Amygdala (tissue), 56 donors: ENCODE data around the gene GAB3.
"Not testable (repeated sequence)": the region's sequence is repeated elsewhere in the genome, so short reads cannot be mapped to it uniquely, and the experiment has no call there.

ENCODE experiments used
- DNase-seq, 56 donors: peaks; one replicate each; lab custom pipeline; 2025; lab: John Stamatoyannopoulos, UW

The GAB3 gene

DNA sequence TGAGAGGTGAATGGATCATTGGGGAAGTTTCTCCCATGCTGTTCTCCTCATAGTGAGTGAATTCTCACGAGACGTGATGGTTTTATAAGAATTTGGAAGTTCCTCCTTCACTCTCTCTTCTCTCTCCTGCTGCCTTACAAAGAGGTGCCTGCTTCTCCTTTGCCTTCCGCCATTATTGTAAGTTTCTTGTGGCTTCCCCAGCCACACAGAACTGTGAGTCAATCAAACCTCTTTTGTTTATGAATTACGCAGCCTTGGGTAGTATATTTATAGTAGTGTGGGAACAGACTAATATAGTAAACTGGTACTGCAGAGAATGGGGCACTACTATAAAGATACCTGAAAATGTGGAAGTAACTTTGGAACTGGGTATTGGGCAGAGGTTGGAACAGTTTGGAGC is 89.7 kb downstream of the GAB3 start:
- no peak for DNase-seq

DNA sequence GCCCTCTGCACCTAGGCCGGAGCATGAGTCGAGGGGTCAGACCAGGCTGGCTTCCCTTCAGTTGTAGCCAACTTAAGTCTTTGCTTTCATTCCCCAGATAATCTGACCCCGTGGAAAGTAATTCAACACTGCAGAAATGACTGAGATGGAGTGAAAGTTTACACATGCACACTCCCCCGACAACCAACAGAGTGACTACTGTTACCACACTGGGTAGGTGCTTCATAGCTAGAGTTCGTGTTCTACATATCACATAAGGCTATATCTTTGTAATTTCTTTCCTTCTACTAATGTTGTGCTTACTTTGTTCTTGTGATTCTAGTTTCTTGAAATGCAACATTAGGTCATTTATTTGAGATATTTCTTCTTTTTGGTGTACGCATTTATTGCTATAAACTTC is 90.3 kb downstream of the GAB3 start:
- DNase-seq, result no peak

DNA sequence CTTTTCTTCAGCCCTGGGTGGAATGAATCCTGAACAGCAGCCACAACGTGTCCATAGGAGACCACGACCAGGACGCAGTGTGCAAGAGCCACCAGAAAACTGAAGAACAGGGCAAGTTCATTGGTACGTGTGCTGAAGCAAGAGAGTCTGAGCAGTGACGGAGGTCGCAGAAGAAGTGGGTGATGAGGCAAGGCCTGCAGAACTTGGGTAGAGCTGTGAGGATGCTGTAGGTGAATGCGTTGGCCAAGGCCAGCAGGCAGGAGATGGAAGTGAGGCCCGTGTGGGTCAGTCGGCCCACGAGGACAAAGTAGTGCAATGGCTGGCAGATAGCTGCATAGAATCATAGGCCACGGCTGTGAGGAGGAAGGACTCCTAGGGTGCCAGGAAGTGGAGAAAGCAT is 91.9 kb downstream of the GAB3 start:
- DNase-seq, result no peak

DNA sequence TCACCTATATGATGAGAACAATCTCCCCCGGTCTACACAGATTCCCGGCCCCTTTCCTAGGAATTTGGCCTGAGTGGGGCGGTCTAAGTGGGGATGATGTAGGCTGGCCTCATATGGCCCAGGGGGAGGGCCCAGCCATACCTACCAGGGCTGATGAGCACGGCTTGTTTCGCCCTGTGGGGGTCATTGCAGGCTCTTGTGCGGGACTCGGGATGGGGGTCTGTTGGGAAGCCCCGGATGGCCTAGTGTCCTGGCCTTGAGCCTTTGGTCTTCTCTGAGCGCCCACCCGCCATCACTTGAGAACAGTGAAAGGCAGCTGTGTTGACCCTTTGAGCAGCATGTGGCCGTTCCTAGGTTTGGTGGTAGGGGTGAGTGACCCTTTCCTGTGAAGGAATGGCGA is 92.7 kb downstream of the GAB3 start:
- no peak for DNase-seq

DNA sequence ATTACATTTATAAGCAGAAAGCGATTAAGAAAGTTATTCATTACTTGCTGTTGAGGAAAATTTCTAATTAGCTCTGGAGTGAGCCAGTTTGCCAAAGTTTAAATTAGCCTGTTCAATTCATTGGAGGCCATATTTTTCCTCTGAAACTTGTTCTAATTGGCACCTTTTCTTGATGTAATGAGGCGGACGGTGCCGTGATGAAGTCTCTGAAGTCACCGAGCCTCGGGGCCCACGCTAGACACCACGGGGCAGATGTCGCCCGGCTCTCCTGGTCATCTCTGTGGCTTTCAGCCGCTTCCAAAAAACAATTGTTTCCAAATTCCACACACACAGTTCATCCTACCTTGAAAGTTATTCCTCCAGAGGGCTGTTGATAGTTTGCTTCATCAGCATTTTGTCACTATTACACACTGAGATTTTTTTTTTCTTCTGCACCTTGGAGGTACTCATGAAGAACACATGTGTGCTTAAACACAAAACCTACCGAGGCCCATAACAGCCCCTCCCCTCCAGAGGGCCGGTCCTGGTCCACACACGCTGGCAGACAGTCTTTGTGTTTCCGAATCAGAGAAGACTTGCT is 93.6 kb downstream of the GAB3 start:
- DNase-seq, result no peak

DNA sequence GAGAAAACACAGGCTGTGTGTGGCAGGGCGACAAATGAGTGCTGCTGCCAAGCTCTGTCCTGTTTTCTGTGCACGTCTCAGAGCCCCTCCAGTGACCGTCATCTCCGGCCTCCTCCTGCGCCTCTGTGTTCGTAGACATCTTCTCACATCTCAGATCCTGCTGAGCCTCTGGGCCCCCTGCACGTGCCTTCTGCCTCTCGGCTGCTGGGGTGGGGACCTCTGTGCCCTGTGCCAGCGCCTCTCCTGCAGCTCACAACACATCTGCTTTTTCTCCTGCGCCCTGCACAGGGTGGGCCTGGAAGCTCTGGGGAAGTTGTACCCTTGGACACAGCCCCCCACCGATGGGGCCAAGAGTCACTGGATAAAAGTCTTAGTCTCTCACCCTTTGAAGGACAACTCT is 95.1 kb downstream of the GAB3 start:
- no peak for DNase-seq

DNA sequence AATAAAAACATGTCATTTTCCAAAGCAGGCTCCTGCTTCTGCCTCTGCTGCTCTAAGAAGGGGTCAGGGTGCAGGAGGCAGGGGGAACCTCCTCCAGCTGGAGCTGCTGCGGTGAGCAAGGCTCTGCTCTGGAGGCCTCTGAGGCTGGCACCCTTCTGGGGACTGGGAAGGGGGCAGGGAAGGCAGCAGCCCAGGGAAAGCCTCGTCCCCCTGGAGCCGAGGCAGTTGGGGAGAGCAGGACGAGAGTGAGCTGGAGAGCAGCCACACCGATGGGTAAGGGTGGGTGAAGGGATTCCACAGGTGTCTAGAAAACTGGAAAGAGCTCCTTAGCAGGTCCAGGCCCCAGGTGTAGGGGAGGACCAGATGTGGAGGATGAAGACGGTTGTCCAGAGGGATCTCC is 95.5 kb downstream of the GAB3 start:
- no peak for DNase-seq

DNA sequence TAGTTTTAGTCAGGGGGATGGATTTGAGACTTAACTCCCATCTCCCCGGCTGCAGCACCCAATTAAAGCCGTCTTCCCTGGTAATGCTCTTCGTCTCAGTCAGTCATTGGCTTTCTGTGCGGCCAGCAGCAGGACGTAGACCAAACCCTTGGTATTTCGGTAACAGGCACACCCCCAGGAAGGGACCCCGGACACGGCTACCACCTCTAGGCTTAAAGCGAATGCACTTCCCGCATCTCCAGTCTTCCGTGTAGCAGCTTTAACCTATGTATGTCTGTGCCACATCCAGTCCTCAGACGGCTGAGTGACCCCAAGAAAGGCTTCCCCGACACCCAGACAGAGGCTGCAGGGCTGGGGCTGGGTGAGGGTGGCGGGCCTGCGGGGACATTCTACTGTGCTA is 96.0 kb downstream of the GAB3 start:
- DNase-seq, result no peak

DNA sequence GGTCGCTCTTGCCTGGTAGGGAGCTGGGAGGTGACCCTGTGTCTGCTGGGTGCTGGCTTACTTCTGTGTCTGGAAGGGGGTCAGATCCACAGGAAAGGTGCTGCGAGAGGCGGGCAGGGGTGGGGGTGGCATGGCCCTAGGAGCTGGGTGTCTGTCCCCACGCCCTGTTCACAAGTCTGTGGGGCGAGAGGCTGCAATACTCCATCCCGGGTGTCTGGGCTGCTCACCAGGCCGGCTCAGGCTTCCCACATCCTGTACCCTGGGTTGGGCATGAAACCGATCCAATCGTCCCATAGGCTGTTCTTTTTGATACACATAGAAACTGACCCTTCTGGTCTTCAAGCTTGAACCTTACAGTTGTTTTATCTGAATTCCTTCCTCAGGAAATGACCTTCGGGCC is 96.5 kb downstream of the GAB3 start:
- DNase-seq, result no peak

DNA sequence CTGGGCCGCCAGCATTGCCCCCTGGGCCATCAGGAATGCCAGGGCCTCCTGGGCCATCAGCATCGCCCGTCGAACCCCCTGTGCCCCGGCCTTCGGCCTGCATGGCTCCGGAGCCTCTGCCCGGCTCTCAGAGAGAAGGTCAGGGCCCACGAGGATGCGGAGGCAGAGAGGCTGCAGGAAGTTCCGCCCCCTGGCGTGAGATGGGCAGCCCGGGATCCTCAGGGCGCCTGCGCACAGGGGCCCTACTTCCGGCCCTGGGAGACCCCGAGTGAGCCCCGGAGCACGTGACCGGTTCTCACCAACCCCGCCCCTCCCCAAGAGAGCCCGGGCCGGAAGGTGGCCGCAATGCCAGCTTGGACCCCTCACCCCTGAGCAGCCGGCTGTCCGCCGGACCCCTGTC is 97.5 kb downstream of the GAB3 start, which contains the start of gene CTAG2:
CTAG2 (minus strand) TSS at position 167 of the 400 bp plus-strand sequence; CDS start at position 103, 64 bp downstream.
- DNase-seq, result not testable (repeated sequence)

DNA sequence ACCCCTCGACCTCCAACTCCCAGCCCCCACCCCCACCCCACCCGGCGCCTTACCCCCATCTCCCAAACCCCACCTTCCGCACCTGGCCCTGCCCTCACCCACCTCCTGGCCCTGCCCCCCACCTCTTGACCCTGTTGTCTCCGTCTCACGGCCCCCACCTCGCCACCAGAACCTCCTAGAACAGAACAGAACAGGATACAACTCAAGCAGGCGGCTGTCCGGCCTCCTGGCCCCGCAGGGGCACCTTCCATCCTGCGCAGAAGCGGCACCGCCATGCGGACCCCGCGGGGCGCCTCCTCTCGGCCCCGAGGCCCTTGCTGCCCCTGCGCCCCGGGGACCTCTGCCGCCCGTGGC is 97.9 kb downstream of the GAB3 start:
- DNase-seq, result no peak

DNA sequence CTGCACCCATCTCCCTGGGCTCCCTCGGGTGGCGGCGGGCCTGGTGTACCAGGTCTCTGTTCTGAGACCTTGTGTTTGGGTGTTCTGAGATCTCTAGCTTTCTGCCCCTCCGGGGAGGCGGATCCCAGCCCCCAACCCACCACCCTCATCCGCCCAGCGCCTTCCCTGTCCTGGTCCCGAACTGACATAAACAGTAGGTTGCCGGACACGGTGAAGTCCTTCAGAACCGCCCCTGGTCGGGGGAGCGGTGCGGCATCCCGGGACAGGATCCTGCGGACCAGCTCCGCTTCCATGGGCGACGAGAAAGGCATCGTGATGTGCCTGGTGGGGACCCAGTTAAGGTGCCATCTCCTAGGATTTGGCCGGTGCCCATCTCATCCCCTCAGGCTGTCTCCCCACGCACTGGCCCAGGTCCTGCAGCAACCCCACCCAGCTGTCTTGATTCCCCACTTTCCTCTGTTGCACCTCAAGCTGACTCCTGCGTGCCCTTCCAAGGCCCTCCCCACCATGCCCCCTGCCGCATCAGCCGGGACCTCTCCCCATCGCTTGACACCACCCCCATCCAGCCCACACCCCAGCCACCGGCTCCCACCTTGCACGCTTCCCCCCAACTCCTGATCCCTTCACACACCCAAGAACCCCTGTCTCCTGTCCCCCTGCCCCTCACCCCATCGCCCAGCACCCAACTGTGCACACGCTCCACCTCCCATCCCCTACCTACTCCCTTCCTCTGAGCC is 98.4 kb downstream of the GAB3 start:
- no peak for DNase-seq

DNA sequence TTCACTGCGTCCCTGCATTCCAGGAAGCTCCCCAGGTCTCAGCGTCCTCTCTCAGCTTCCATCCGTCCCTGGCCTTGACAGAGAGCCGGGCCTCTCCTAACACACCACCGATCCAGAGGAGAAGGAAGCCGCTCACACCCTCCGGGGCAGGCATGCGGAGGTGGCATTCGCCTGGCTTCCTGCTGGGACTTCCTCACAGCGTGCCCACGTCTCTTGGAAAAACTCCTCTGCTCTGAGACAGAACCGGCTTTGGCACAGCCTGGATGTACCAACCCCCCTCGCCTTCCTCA is 100.7 kb downstream of the GAB3 start:
- peak in 1 of 56 donors; percentile 6 for DNase-seq

DNA sequence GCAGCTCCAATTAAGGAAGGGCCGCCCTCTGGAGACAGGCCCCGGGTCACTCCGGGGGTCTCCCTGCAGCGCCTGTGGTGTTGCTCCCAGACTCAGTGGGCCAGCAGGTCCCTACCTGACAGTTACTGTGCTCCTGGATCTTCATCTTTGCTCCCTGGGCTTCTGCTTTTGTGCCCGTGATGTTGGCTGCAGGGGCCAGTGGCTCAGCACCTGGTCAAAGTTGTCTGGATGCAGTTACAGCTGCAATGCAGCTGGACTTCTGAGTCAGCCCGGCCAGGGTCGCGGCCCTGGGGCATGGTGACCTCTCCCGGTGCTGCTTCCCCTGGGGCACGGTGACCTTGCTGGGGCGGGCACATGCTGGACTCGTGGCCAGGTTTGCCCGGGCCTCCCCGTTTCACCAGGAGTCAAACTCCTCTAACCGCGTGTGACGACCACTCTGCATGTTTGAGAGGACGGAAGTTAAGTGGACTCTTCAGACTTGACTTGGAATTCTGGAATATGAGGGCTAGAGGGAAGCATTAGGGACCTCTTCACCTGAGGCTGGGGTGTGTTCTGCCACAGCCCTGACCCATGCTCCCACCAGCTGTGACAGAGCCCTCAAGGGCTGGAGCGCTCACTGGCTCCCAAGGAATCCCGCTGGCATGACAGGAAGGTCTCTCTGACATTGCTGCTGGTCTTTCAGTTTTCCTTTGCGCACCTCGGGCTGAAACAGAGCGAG is 101.2 kb downstream of the GAB3 start:
- no peak for DNase-seq

DNA sequence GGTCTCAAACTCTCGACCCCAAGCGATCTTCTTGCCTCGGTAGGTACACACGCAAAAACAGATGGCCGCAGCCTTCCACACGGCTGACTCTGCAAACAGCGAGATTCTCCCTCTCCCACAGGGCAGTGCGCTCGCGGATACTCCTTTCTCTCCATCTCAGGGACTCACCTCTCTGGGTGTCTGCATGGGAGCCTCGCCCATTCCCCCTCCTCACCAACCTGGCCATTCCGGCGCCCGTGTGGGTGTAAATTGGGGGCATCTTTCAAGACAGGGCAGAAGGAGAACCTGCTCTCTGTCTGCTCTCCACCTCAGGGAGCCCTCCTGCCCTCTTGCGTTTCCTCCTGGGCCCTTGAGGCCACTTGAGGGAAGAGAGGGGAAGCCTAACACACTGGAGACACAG is 101.9 kb downstream of the GAB3 start:
- no peak for DNase-seq

DNA sequence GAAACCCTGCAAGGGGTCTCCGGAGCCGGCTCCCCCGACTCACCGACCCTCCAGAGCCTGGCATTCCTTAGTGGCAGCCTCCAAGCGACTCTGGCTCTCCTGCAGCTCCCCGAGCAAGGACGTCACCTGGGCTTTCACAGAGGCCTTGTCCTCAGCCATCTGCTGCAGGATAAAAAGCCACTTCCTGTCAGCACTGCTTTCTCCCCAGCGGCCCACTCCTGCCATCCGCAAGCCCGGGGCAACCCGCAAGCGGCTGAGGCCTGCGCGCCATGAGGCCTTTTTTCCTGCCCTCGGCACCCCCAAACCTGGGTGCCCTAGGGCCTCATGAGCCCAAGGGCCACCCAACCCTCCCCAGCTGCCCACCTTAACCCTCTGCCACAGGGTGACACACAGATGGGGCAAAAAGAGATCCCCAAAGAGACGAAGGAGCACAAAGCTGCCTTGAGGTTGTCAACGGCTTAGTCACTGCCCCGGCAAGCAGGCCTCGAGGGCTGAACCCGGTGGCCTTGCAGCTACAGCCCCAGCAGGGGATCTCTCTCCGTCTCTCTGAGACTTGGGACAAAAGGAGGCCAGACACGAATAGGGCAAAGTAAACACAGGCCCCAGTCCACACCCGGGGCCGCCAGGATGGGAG is 105.0 kb downstream of the GAB3 start:
- DNase-seq, result not testable (repeated sequence)

DNA sequence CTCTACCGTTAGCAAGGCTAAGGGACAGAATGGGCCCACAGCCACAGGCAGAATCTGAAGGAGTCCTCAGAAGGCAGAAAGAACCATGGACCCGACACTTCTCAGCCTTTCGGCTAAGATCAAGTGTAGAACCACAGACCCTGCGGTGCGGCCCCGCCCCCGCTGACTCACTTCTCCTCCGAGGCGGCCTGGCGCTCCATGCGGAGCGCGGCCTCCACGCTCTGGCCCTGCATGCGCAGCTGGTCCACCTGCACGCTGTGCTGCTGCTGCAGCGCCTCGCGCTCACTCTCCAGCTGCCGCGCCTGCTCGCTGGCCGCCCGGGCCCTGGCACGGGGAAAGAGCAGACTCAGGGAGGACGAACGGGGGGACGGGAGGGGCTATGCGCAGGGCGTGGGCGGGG is 107.2 kb downstream of the GAB3 start:
- DNase-seq, result not testable (repeated sequence)

DNA sequence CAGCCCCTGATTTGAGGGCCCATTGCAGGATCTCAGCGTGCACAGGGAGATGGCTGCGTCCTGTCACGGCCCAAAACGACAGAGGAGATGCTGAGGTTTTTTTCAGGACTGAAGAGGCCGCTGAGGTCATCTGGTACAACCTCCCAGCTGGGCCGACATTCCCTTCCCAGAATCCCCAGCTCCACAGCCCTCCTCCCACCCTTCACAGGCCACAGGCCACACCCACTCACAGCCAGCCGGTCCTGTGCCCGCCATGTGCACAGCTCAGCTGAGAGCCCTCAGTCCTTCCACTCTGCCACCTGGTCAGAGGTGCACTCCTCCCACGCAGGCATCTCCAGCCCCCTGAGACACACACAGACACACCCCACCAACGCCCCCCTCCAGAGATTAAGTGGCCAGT is 109.1 kb downstream of the GAB3 start:
- not testable (repeated sequence) for DNase-seq

DNA sequence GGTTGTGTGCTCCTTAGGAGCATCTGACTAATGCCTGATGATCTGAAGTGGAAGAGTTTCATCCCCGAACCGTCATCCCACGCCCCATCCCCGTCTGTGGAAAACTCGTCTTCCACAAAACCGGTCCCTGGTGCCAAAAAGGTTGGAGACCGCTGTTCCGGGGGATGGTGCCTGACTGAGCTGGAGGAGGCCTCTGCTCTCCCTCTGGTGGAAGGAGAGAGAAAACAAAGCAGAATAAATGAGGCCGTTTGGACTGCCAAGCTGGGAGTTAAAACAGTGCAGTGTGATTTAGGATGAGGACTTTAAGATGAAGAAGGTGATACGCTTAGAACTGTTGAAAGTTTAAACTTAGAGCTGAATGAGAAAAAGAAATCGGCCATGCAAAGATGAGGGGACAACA is 117.2 kb downstream of the GAB3 start:
- not testable (repeated sequence) for DNase-seq

DNA sequence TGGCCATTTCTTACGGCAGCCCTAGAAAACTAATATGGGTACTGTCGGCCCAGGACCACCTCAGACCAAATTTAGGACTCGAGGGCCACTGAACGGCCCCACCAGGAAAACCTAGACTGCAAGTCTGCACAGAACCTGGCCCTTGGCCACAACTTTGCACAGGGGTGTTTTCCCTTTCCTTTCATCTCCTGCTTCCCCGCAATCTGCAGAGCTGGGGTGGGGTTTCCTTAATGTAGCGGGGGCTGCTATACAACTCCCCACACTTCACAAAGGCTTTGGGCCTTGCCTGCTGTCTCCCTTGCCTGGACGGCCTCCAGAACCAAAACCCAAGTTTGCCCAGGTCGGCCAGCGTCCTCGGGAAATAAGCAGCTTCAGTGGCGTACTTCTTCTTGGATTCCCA is 119.9 kb downstream of the GAB3 start:
- not testable (repeated sequence) for DNase-seq

DNA sequence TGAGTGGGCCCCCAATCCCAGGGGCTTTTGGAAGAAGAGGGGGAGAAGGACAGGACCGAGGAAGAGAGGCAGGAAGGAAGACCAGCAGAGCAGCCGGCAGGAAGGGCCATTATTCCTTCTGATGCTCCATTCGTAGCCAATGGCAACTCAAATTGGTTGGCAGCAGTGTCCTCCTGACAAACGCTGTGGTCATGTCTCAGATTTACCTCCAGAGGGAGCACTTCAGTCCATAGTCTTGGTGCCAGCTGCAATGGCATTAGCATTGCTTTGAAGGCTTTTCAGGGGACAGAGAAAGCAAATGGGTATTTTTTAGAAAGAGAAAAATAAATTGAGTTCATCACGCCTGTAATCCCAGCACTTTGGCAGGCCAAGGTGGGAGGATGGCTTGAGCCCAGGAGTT is 121.9 kb downstream of the GAB3 start:
- not testable (repeated sequence) for DNase-seq
